Ecto neural progenitor cell (in vitro differentiated cells): Measurements from ENCODE around the gene FBXW7.
A peak's percentile ranks its signal among the peaks of the same experiment; 100 is the strongest.
"Not testable (repeated sequence)": the region's sequence is repeated elsewhere in the genome, so short reads cannot be mapped to it uniquely, and the experiment has no call there.

ENCODE experiments used
- DNase-seq: peaks from one replicate; pipeline ENCODE4 v3.0.0-alpha.2; 2018; ENCODE audit warnings: low spot score

FBXW7 gene, protein sequence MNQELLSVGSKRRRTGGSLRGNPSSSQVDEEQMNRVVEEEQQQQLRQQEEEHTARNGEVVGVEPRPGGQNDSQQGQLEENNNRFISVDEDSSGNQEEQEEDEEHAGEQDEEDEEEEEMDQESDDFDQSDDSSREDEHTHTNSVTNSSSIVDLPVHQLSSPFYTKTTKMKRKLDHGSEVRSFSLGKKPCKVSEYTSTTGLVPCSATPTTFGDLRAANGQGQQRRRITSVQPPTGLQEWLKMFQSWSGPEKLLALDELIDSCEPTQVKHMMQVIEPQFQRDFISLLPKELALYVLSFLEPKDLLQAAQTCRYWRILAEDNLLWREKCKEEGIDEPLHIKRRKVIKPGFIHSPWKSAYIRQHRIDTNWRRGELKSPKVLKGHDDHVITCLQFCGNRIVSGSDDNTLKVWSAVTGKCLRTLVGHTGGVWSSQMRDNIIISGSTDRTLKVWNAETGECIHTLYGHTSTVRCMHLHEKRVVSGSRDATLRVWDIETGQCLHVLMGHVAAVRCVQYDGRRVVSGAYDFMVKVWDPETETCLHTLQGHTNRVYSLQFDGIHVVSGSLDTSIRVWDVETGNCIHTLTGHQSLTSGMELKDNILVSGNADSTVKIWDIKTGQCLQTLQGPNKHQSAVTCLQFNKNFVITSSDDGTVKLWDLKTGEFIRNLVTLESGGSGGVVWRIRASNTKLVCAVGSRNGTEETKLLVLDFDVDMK

DNA sequence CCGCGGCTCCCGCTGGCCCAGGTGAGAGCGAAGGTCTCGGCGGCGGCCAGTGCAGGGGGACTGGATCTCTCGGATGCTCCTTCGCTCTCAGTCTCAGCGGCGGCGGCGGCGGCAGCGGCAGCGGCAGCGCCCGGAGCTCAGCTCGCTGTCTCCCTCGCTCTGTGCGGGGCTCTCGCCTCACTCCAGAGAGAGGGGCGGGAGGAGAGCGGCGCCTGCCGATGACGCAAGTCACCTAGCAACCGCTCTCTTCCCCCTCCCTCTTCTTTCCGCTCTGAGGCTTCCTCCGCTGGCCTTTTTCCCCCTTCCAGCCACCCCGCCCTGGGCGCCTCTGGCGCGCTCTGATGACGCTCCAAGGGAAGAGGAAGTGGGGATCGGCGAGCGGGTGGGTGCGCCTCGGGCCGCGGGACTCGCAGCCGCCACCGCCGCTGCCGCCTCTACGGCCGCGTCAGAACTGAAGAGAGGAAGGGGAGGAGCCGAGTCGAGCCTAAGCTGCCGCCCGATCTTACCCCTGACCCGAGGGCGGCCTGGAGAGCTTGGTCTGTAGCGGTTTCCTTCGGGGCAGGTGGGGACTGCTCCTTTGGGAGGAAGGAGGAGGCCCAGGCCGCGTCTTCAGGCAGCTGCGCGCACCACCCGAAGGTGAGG, at the start of gene FBXW7:
FBXW7 (minus strand) TSS at position 190 of the 642 bp plus-strand sequence. CDS start 124,289 bp downstream, outside the sequence.
- peak; percentile 100 for DNase-seq

DNA sequence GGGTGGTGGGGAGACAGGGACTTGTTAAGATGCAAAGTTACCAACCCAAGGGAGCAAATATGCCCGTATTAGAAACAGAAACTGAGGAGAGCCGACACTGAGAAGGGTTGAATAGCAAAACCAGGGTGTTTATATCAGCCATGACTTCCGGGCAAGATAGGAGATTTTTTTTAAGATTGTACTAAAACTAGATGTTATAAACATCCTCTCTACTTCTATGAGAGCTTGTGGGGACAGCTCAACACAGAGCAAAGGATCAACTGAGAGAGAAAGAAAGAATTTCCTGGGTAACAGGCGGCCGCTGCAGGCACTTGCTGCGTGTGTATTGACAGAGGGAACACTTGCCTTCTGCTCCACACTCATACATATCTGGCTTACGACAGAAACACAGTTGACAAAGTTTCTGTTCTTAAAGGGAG, 49.1 kb upstream of the FBXW7 start:
- no peak for DNase-seq

DNA sequence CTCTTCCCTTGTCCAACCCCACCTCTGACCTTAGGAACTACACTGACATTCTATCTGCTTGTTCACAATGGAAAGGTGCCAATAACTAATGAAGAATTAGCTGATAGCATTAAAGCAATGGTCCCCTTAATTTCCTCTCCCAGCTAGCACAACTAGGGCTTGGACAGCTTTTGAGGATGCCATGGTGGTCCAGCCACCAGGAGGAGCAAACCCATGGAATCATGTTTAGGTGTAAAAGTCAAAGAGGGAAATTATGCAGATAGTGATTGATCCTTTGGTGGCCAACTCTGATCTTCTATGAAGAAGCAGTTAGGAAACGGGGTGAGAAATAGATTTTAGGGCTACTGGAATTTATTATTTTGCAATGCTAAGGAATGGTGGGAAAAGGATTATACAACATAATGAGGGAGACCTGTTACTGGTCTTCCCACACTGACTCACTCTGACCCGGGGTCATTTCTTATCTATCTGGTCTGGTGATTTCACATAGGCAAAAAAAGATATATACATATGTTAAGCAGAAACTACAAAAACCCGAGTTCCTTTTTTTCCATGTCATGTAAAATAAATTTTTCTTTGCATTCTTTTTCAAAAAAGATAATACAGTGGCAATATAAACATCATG, 45.8 kb upstream of the FBXW7 start:
- no peak for DNase-seq

DNA sequence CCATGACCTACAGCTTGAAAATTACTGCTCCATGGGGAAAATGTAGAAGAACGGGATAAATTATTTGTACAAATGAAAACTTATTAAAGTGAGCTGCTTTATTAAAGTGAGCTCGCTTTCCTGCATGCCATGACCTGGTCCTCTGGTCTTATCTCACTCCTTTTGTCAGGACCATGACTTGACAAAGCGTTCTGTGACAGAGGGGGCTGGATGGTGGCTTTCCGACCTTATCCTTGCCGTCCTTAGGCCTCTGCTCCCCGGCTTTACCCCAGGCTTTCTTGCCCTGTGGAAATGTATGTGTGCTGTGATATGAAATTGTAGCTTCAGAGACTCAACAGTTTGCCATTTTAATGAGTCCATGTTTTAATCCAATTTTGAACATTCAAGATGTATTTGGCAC, 44.0 kb upstream of the FBXW7 start:
- DNase-seq, result no peak

DNA sequence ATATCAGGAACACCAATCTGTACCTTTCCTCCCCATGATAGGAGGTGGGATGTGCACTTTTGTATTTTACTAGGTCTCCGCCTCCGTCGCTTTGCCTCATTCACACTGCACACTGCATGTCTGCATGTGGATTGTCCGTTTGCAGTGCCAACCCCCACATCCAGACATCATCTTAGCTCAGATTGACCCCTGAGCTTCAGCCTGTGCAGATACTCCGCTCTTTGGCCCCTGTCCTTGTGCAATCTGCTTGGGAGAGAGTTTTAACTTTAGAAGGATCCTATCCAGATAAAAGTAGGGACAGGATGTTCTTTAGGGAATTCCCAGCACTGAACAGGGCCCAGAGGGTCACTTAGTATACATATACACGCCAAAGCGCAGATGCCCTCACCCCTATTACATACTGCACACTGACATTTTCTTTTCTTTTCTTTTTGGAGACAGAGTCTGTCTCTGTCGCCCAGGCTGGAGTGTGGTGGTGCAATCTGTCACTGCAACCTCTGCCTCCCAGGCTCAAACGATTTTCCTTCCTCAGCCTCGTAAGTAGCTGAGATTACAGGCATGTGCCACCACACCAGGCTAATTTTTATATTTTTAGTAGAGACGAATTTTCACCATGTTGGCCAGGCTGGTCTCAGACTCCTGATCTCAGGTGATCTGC, 43.3 kb upstream of the FBXW7 start:
- DNase-seq, result no peak

DNA sequence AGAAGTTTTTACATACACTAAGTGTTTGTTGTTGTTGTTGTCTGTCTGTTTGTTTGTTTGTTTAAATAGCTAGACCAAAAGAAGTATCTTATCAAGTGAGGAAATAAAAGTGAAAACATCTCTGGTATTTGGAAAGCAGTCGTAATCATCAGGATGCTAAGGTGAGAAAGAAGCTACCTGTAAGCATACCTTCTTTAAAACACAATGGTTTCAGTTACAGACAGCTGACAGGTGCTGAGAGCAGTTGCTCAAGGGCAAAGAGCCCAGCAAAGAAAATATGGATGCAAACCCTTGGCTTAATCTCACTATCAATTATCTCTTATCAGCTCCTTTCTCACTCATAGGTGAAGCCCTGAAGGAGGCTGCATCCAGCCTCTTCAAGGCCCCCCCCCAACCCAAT, 42.8 kb upstream of the FBXW7 start:
- no peak for DNase-seq

DNA sequence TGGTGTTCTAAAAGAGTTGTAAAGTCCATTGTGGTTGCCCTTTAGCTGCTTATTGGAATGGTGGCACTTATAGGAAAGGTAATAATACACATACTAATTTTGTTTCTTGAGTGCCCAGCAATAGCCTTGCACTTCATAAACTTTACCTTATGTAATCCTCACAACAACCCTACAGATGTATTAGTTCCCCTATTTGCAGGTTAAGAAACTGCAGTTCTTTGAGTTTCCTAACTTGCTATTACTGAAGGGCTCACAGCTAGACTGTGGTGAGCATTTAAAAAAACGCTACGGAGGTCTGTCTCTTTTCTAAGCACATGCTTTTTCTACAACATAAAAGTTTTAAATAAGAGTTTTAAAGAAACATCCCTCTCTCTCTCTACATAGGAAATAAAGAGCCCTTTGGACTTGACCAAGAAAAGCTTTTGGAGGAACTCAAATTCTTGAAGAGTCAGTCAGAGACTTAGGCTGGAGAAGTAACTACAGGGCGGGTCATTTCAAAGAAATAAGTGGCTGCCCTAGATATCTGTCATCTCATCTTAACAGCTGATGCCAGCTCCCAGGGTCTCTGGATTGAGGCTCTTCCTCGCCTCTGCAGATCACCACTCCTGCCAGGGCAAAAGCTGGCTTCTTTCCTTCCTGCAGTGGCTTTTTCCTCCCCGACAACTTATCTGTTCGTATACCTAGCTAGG, 42.0 kb upstream of the FBXW7 start:
- no peak for DNase-seq

DNA sequence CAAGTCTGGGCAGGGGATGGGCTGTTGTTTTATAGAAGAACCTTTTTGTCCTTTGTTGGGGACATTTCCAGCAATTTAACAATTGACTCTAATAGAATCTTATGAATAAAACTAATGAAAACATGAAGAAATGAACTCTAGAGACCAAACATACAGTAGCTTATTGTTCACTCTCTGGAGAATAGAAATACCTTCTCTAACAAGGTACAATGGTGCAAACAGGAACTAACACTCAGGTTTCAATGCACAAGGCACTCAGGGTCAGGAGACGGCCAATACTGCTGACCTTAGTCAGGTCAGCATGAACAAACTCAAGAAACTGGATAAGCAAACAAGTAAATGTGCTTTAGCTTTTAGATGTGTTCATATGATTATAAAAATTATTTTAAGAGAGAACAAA, 39.6 kb upstream of the FBXW7 start:
- no peak for DNase-seq

DNA sequence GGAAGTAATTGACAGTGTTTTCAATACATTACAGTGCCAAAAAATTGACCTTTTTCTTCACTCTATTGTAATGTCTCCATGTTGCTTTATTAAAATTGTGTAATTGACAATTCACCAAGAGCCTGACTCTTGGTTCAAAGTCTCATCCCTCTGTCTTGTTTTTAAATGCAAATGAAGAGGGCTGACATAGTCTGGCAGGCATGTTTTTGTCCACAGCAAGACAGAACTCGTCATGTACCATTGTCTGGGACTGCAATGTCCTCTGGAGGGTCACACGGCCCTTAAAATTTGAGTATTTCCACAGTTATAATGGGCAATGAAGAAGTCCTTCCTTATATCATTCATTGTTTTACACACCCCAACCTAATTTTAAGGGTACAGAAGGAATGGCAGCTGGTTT, 38.0 kb upstream of the FBXW7 start:
- no peak for DNase-seq

DNA sequence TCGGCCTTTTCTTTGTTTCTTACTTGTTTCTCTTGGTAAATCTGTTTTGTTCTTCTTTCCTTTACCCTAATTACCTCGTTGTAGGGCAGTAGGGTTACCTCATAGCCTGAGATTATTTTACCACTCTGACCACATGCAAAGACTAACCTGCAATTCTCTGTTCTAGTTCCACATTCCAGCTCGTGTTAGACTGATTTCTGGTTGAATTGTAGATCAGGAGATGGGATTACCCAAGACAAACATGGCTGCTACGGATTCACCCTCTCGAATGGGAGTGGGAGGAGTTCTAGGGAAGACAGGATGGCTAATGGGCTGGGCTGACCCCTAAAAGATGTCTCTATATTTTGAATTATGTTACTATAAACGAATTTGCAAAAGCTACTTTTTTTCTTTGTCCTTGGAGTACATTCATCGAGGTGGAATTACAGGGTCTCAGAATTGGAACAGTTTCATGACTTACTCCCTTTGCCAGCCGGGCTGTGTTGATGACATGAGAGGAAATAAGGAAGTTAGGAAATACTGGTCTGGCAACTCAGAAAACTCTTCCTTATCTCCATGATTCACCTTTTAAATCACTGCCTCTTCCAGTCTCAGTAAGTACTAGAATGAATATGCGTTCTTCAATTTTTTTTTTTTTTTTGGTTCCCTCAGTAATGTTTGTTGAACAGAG, 36.7 kb upstream of the FBXW7 start:
- no peak for DNase-seq

DNA sequence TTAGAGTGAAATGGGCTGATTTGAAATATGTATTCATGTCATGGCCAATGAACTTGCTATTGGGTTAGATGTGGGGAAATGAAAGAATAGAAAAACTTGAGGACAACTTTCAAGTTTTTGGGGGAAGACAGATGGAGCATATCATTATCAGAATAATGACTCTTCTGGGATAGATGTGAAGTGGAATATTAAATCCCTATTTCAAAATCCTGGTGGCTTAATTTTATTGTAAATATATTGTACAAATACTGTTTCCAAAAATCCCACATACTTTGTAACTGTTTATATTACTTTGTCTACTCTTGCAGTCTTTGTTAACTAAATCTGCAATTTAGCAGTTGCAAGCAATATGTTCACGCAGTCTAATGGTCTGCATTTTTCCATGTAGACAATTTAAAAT, 35.9 kb upstream of the FBXW7 start:
- no peak for DNase-seq

DNA sequence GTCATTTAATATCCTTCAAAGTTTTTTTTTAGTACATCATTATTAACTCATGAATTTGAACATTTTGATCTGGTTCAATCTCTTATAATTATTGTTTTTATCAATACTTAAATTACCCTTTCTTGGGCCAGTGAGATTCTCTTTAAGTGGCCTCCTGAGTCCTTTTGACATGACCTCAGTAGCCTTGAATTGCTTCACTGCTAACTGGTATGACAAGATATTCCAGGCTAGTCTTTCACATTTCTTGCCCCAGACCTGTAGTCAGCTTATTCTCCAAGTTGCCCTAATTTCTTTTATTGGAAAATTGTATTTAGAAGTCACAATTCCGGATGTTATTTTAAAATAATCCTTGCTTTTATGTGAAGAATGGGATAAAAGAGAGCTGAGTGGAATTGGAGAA, 35.4 kb upstream of the FBXW7 start:
- DNase-seq, result no peak

DNA sequence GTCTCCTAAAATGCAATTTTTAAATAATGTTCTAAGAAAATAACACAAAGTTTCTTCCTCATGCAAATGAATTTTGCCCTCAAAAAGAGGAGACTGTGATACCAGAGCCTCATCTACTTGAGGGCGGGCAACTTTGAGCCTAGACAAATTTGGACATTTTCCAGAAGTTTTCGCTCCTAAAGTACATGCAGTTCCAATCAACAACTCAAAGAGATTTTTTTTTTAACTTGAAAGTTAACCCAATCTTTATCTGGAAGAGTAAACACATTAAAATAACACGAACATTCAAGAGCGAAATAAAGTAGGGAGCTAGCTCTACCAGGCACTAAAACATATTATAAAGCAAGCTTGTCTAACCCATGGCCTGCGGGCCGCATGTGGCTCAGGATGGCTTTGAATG, 29.4 kb upstream of the FBXW7 start:
- no peak for DNase-seq

DNA sequence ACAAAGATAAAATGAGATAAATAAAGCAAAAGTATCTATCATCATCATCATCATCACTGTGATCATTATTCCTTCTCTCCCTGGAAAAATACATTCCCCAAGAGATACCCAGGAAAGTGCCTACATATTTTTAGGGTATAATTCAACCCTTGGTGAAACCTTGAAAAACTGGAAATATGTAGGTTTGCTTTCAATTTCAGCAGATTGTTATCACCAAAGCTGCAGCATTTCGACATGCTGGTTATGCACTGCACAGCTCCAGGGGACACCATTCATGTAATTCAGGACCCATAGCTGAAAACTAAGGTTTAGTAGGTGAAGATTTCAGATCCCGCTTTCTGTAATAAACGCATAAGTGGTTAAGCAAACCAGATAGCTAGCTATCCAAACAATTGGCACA, 28.4 kb upstream of the FBXW7 start:
- no peak for DNase-seq

DNA sequence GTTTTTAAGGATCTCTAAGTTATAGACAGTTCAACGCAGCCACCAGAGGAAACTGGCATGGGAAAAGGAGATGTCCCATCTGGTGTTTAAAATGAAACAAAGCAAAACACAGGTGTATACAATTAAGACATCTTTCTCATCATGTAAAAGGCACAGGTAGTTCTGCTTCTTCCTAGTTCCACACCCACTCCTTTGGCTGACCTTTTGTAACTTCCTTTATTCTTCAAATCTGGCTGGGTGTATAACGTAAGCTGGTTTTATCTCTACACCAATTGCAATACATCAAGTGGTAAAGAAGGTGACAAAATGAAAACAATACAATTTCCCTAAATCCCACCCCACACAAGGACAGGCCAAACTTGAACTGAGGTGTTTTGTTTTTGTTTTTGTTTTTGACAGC, 27.3 kb upstream of the FBXW7 start:
- DNase-seq, result no peak

DNA sequence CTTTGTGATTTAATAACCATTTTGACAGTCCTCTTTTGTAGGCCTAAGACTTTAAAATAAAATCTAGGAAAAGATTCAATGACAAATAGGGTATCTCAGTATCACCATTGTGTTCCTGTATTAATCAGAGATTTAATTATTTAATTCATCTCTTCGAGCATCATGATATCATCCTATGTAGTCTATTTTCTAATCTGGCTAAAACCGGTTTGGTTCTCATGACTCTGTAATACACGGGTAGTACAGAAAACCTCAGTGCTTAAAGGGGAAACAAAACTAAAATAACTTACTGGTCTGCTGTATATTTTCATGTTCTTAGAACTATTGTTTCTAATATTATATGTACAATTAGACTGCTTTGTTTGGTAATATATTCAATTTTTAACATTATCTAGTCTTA, 23.7 kb upstream of the FBXW7 start:
- no peak for DNase-seq

DNA sequence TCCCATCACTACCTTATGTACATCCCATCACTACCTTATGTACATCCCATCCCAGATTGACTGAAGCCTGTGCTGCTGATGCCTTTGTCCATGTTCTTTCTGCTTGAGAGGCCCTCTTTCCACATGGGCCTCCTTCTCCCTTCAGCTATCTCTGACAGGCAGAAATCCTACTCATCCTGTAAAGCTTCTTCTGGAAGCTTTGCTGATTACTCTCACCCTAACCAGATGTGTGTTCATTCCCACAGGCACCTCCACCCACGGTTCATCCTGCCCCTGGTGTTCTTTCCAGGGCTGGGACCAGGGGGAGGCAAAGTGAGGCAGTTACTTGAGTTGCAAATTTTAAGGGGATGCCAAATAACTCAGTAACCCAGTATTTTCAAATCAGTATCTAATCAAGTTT, 22.5 kb upstream of the FBXW7 start:
- DNase-seq, result no peak

DNA sequence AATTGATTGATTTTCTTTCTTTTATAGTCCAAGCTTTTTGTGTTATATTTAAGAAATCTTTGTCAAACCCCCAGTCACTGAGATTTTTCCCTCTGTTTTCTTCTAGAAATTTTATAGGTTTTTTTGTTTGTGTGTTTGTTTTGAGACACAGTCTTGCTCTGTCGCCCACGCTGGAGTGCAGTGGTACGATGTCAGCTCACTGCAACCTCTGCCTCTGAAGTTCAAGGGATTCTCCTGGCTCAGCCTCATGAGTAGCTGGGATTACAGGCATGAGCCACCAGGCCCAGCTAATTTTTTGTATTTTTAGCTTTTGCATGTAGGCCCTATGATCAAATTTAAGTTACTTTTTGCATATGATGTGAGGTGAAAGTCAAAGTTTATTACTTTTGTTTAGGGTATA, 20.9 kb upstream of the FBXW7 start:
- DNase-seq, result no peak

DNA sequence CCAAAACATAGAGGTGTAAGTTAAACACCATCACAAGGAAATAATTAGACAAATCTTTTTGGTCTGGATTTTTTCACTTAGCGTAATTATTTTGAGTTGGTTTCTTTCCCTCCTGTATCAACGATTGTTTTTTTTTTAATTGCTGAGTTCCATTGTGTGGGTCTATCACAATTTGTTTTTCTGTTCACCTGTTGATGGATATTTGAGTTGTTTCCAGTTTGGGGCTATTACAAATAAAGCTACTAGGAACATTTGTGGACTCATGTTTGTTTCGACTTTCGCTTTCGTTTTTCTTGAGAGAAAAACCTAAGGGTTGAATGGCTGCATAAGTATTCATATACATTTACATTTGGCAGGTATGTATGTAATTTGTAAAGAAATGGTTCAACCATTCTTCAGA, 20.4 kb upstream of the FBXW7 start:
- no peak for DNase-seq

DNA sequence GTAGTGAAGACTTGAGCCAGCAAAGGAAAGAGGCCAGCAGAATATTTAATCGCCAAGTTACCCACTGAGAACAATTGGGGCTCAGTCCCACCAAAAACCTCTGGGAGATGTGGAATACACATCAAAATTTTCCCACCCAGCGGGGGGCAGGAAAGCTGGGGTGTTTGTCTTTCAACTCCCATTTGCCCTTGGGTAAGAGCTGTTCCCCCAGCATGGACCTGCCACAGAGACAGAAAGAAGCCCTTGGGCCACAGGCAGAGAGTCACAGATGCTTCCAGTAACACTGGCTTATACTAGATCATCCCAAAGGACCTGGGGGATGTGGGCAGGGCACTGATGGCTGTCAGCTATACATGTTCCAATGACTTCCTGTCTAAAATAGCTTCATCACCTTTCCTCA, 18.9 kb upstream of the FBXW7 start:
- no peak for DNase-seq

DNA sequence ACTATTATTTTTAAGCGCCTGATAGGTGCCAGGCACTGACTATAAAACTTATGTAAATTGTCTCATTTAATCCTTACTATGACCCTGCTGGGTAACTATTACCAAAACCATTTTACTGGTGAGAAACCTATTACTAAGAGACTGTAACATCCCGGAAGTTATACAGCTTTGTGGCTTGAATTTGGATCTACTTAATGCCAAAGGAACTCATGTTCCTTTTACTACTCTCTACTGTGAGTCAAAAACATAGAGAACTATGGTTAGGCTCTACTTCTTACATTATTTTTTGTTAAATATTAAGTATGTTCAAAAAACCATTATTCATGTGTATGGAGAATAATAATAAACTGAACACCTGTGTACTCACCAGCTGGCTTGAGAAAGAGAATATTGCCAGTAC, 14.8 kb upstream of the FBXW7 start:
- DNase-seq, result not testable (repeated sequence)
